GM23338 (cell line): Measurements from ENCODE around the gene NLRP1. TPM values are rescaled to one million over a fixed set of nuclear protein-coding genes. Genes with fewer than 3 reads are reported as not detected.

ENCODE experiments used
- ATAC-seq: fragments of 200-7000 bp; cut with Tn5 transposase; 3 replicates; pipeline ENCODE4 v1.9.1; 2020
- DNase-seq: peaks from one replicate; pipeline ENCODE4 v3.0.0-alpha.2; 2015; ENCODE audit warnings: low spot score
- H2AFZ ChIP-seq: fragments of 200-600 bp; sonication (generic); 2 replicates; pipeline ENCODE4 v1.8.0; 2016; ENCODE audit warnings: antibody characterized with exemption, mild to moderate bottlenecking, moderate library complexity
- H3F3A ChIP-seq: fragments of 200-600 bp; sonication (generic); replicated peaks from 2 replicates; pipeline ENCODE4 v1.8.0; 2017; ENCODE audit warnings: antibody characterized with exemption, mixed run types, low read depth
- H3K27ac ChIP-seq: fragments of 200-600 bp; sonication (generic); 2 replicates; pipeline ENCODE4 v1.6.1; 2016; ENCODE audit warnings: low read depth
- H3K27me3 ChIP-seq: fragments of 200-600 bp; sonication (generic); 2 replicates; pipeline ENCODE4 v1.8.0; 2016; ENCODE audit warnings: mild to moderate bottlenecking, mixed run types, moderate library complexity; ENCODE audit not compliant: insufficient read depth
- H3K36me3 ChIP-seq: fragments of 200-600 bp; sonication (generic); 2 replicates; pipeline ENCODE4 v1.8.0; 2016; ENCODE audit warnings: mild to moderate bottlenecking; ENCODE audit not compliant: insufficient read depth
- H3K4me1 ChIP-seq: fragments of 200-600 bp; sonication (generic); 2 replicates; pipeline ENCODE4 v1.8.0; 2016; ENCODE audit warnings: mild to moderate bottlenecking, moderate library complexity; ENCODE audit not compliant: insufficient read depth
- H3K4me2 ChIP-seq: fragments of 200-600 bp; sonication (generic); 2 replicates; pipeline ENCODE4 v1.7.1; 2017; ENCODE audit warnings: mixed run types
- H3K4me3 ChIP-seq: fragments of 200-600 bp; sonication (generic); 2 replicates; pipeline ENCODE4 v1.6.1; 2016; ENCODE audit warnings: mixed run types
- H3K79me2 ChIP-seq: fragments of 200-600 bp; sonication (generic); replicated peaks from 2 replicates; pipeline ENCODE4 v1.8.0; 2017; ENCODE audit warnings: mild to moderate bottlenecking; ENCODE audit not compliant: insufficient read depth
- H3K9me2 ChIP-seq: fragments of 200-600 bp; sonication (generic); 2 replicates; pipeline ENCODE4 v1.8.0; 2017; ENCODE audit not compliant: insufficient read depth
- H4K20me1 ChIP-seq: fragments of 200-600 bp; sonication (generic); replicated peaks from 2 replicates; pipeline ENCODE4 v1.8.0; 2017; ENCODE audit warnings: mild to moderate bottlenecking; ENCODE audit not compliant: insufficient read depth
- H3K27ac Mint-ChIP-seq: 2 replicates; pipeline ENCODE4 v1.8.0; 2020; ENCODE audit warnings: inconsistent platforms, mild to moderate bottlenecking, moderate library complexity, mixed read lengths
- H3K27me3 Mint-ChIP-seq: 3 replicates; pipeline ENCODE4 v1.8.0; 2022; ENCODE audit warnings: low read depth, mild to moderate bottlenecking, moderate library complexity, mixed read lengths, inconsistent platforms; ENCODE audit not compliant: insufficient read depth, poor library complexity
- H3K36me3 Mint-ChIP-seq: 3 replicates; pipeline ENCODE4 v1.8.0; 2021; ENCODE audit warnings: low read depth, mild to moderate bottlenecking, inconsistent platforms, moderate library complexity, mixed read lengths
- H3K4me1 Mint-ChIP-seq: 3 replicates; pipeline ENCODE4 v1.8.0; 2020; ENCODE audit warnings: mild to moderate bottlenecking, inconsistent platforms, mixed read lengths
- H3K4me3 Mint-ChIP-seq: 3 replicates; pipeline ENCODE4 v1.8.0; 2021; ENCODE audit warnings: moderate library complexity, mild to moderate bottlenecking, inconsistent platforms, mixed read lengths
- H3K9me3 Mint-ChIP-seq: 3 replicates; pipeline ENCODE4 v1.8.0; 2020; ENCODE audit warnings: moderate library complexity, mild to moderate bottlenecking, inconsistent platforms, mixed read lengths
- CREB1 ChIP-seq: fragments of 250-450 bp; sonication (Bioruptor Pico); IDR thresholded peaks from 2 replicates; pipeline ENCODE4 v1.5.0; 2020; ENCODE audit warnings: low read depth, mild to moderate bottlenecking, moderate library complexity
- EZH2 ChIP-seq: fragments of 200-600 bp; sonication (generic); IDR thresholded peaks from one replicate; pipeline ENCODE4 v1.8.0; 2017; ENCODE audit warnings: antibody characterized with exemption, mild to moderate bottlenecking, low read depth; ENCODE audit not compliant: unreplicated experiment
- EZH2phosphoT487 ChIP-seq: fragments of 200-600 bp; sonication (generic); IDR thresholded peaks from one replicate; pipeline ENCODE4 v1.8.1; 2018; ENCODE audit warnings: antibody characterized with exemption; ENCODE audit not compliant: unreplicated experiment
- JUNB ChIP-seq: IDR thresholded peaks from one replicate; pipeline ENCODE4 v1.6.1; 2016; ENCODE audit warnings: antibody characterized with exemption; ENCODE audit not compliant: unreplicated experiment
- NANOG ChIP-seq: IDR thresholded peaks from 2 replicates; pipeline ENCODE4 v1.6.1; 2016; ENCODE audit warnings: antibody characterized with exemption, borderline replicate concordance
- POLR2AphosphoS5 ChIP-seq: IDR thresholded peaks from 2 replicates; pipeline ENCODE4 v1.6.1; 2016; ENCODE audit warnings: antibody characterized with exemption, low read depth
- STAT1 ChIP-seq: IDR thresholded peaks from one replicate; pipeline ENCODE4 v1.6.1; 2016; ENCODE audit warnings: antibody characterized with exemption; ENCODE audit not compliant: unreplicated experiment
- ZNF114 ChIP-seq: fragments of 250-450 bp; sonication (Bioruptor Pico); IDR thresholded peaks from 2 replicates; pipeline ENCODE4 v1.5.0; 2020; ENCODE audit warnings: mild to moderate bottlenecking, moderate library complexity
- ZNF331 ChIP-seq: fragments of 250-450 bp; sonication (Bioruptor Pico); IDR thresholded peaks from 2 replicates; pipeline ENCODE4 v1.5.0; 2020; ENCODE audit warnings: low read depth, mild to moderate bottlenecking, moderate library complexity
- polyA plus RNA-seq: library from polyadenylated mRNA; unstranded; fragments of >200 nt; fragmentation: Nextera tagmentation; extraction: Ambion mirVana; gene quantifications from 2 replicates; pipeline ENCODE4 v1.2.1, GENCODE V29; 2016
- total RNA-seq: library from RNA; depleted of rRNA; stranded (reverse); fragments of >200 nt; shearing (Covaris generic); gene quantifications from 2 replicates; pipeline ENCODE4 v1.2.3, GENCODE V29; 2014
- TF ChIP-seq, protein P1 (sequence below), 2 experiments: fragments of 200-600 bp in 1 of 2; sonication (generic) in 1 of 2; conservative IDR thresholded peaks; 2 replicates each; pipeline versions ENCODE4 v1.5.1 to v1.6.1; 2016 to 2017; ENCODE audit warnings: antibody characterized with exemption in 2 of 2, low read depth in 2 of 2, mild to moderate bottlenecking in 2 of 2, moderate library complexity in 1 of 2
- TF ChIP-seq, protein P2 (sequence below): IDR thresholded peaks from one replicate; pipeline ENCODE4 v1.6.1; 2018; ENCODE audit warnings: antibody characterized with exemption; ENCODE audit not compliant: unreplicated experiment
- TF ChIP-seq, protein P3 (sequence below): IDR thresholded peaks from 2 replicates; pipeline ENCODE4 v1.6.1; 2016; ENCODE audit warnings: antibody characterized with exemption
- TF ChIP-seq, protein P4 (sequence below): fragments of 250-450 bp; sonication (Bioruptor Pico); IDR thresholded peaks from 2 replicates; pipeline ENCODE4 v1.5.0; 2020; ENCODE audit warnings: mild to moderate bottlenecking, moderate library complexity

Gene NLRP1
- total and polyA plus RNA-seq, 2 experiments from 2014 or later = 7.6 to 16.2 TPM

DNA sequence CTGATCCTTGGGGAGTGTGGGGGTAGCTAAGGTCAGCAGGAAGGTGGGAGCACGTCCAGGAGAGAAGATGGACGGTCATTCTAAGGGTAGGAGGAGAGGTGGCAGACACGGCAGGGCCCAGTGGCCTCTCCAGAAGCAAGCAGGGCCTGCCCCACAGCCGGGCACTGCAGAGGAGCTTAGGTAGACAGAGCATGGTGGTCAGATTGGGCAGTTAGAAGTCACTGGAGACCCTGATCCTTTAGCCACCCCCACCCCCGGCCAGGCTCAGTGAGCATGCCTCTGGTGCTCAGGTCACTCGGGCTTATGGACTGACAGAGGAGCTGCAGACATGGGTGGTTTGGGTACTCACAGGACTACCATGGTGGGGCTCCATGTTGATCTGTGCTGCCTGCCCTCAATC, 26.3 kb downstream of the NLRP1 start:
- H3K27ac Mint-ChIP-seq = no peak overlapping the region
- no peak overlapping the region for H3K27ac ChIP-seq
- no peaks in the 10 kb centered on the region for H3K79me2 ChIP-seq
- H3K4me3 Mint-ChIP-seq = no peak overlapping the region
- no peaks in the 10 kb centered on the region; the same call in 2 of the 3 replicates for H3K4me1 Mint-ChIP-seq
- H3K9me3 Mint-ChIP-seq = no peaks in the 10 kb centered on the region
- no peak for ATAC-seq
- no peaks in the 10 kb centered on the region for H3K27me3 ChIP-seq
- H2AFZ ChIP-seq = no peak overlapping the region
- no peak for DNase-seq
- peaks cover 10% of the 10 kb centered on the region for H3K27me3 Mint-ChIP-seq
- no peaks in the 10 kb centered on the region for H3K4me1 ChIP-seq
- H3K36me3 ChIP-seq = no peaks in the 10 kb centered on the region
- no peaks in the 10 kb centered on the region for H3F3A ChIP-seq
- H3K9me2 ChIP-seq = 0 out of 2 replicates have a peak, but pooled peaks cover 3% of the 10 kb centered on the region
- H4K20me1 ChIP-seq = no peaks in the 10 kb centered on the region
- no peak overlapping the region for H3K4me2 ChIP-seq
- H3K4me3 ChIP-seq = no peak overlapping the region
- H3K36me3 Mint-ChIP-seq = no peaks in the 10 kb centered on the region
- no peak for TF ChIP-seq ZNF331 (CRISPR knock-in tag)
- no peak for TF ChIP-seq EZH2phosphoT487
- TF ChIP-seq, protein P1, sequence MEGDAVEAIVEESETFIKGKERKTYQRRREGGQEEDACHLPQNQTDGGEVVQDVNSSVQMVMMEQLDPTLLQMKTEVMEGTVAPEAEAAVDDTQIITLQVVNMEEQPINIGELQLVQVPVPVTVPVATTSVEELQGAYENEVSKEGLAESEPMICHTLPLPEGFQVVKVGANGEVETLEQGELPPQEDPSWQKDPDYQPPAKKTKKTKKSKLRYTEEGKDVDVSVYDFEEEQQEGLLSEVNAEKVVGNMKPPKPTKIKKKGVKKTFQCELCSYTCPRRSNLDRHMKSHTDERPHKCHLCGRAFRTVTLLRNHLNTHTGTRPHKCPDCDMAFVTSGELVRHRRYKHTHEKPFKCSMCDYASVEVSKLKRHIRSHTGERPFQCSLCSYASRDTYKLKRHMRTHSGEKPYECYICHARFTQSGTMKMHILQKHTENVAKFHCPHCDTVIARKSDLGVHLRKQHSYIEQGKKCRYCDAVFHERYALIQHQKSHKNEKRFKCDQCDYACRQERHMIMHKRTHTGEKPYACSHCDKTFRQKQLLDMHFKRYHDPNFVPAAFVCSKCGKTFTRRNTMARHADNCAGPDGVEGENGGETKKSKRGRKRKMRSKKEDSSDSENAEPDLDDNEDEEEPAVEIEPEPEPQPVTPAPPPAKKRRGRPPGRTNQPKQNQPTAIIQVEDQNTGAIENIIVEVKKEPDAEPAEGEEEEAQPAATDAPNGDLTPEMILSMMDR (conservative IDR thresholded peaks at IDR 0.05; ENCODE audit: low read depth in 2 of 2) = no peak
- TF ChIP-seq, protein P2, sequence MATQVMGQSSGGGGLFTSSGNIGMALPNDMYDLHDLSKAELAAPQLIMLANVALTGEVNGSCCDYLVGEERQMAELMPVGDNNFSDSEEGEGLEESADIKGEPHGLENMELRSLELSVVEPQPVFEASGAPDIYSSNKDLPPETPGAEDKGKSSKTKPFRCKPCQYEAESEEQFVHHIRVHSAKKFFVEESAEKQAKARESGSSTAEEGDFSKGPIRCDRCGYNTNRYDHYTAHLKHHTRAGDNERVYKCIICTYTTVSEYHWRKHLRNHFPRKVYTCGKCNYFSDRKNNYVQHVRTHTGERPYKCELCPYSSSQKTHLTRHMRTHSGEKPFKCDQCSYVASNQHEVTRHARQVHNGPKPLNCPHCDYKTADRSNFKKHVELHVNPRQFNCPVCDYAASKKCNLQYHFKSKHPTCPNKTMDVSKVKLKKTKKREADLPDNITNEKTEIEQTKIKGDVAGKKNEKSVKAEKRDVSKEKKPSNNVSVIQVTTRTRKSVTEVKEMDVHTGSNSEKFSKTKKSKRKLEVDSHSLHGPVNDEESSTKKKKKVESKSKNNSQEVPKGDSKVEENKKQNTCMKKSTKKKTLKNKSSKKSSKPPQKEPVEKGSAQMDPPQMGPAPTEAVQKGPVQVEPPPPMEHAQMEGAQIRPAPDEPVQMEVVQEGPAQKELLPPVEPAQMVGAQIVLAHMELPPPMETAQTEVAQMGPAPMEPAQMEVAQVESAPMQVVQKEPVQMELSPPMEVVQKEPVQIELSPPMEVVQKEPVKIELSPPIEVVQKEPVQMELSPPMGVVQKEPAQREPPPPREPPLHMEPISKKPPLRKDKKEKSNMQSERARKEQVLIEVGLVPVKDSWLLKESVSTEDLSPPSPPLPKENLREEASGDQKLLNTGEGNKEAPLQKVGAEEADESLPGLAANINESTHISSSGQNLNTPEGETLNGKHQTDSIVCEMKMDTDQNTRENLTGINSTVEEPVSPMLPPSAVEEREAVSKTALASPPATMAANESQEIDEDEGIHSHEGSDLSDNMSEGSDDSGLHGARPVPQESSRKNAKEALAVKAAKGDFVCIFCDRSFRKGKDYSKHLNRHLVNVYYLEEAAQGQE = no peak
- no peak for TF ChIP-seq POLR2AphosphoS5
- TF ChIP-seq, protein P3, sequence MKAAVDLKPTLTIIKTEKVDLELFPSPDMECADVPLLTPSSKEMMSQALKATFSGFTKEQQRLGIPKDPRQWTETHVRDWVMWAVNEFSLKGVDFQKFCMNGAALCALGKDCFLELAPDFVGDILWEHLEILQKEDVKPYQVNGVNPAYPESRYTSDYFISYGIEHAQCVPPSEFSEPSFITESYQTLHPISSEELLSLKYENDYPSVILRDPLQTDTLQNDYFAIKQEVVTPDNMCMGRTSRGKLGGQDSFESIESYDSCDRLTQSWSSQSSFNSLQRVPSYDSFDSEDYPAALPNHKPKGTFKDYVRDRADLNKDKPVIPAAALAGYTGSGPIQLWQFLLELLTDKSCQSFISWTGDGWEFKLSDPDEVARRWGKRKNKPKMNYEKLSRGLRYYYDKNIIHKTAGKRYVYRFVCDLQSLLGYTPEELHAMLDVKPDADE = no peak
- TF ChIP-seq JUNB = no peak
- no peak for TF ChIP-seq CREB1 (CRISPR knock-in tag)
- no peak for TF ChIP-seq NANOG
- TF ChIP-seq STAT1 = no peak
- TF ChIP-seq EZH2 = no peak
- TF ChIP-seq, protein P4, sequence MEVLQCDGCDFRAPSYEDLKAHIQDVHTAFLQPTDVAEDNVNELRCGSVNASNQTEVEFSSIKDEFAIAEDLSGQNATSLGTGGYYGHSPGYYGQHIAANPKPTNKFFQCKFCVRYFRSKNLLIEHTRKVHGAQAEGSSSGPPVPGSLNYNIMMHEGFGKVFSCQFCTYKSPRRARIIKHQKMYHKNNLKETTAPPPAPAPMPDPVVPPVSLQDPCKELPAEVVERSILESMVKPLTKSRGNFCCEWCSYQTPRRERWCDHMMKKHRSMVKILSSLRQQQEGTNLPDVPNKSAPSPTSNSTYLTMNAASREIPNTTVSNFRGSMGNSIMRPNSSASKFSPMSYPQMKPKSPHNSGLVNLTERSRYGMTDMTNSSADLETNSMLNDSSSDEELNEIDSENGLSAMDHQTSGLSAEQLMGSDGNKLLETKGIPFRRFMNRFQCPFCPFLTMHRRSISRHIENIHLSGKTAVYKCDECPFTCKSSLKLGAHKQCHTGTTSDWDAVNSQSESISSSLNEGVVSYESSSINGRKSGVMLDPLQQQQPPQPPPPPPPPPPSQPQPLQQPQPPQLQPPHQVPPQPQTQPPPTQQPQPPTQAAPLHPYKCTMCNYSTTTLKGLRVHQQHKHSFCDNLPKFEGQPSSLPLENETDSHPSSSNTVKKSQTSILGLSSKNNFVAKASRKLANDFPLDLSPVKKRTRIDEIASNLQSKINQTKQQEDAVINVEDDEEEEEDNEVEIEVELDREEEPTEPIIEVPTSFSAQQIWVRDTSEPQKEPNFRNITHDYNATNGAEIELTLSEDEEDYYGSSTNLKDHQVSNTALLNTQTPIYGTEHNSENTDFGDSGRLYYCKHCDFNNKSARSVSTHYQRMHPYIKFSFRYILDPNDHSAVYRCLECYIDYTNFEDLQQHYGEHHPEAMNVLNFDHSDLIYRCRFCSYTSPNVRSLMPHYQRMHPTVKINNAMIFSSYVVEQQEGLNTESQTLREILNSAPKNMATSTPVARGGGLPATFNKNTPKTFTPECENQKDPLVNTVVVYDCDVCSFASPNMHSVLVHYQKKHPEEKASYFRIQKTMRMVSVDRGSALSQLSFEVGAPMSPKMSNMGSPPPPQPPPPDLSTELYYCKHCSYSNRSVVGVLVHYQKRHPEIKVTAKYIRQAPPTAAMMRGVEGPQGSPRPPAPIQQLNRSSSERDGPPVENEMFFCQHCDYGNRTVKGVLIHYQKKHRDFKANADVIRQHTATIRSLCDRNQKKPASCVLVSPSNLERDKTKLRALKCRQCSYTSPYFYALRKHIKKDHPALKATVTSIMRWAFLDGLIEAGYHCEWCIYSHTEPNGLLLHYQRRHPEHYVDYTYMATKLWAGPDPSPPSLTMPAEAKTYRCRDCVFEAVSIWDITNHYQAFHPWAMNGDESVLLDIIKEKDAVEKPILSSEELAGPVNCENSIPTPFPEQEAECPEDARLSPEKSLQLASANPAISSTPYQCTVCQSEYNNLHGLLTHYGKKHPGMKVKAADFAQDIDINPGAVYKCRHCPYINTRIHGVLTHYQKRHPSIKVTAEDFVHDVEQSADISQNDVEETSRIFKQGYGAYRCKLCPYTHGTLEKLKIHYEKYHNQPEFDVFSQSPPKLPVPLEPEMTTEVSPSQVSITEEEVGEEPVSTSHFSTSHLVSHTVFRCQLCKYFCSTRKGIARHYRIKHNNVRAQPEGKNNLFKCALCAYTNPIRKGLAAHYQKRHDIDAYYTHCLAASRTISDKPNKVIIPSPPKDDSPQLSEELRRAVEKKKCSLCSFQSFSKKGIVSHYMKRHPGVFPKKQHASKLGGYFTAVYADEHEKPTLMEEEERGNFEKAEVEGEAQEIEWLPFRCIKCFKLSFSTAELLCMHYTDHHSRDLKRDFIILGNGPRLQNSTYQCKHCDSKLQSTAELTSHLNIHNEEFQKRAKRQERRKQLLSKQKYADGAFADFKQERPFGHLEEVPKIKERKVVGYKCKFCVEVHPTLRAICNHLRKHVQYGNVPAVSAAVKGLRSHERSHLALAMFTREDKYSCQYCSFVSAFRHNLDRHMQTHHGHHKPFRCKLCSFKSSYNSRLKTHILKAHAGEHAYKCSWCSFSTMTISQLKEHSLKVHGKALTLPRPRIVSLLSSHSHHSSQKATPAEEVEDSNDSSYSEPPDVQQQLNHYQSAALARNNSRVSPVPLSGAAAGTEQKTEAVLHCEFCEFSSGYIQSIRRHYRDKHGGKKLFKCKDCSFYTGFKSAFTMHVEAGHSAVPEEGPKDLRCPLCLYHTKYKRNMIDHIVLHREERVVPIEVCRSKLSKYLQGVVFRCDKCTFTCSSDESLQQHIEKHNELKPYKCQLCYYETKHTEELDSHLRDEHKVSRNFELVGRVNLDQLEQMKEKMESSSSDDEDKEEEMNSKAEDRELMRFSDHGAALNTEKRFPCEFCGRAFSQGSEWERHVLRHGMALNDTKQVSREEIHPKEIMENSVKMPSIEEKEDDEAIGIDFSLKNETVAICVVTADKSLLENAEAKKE (CRISPR knock-in tag) = no peak
- no peak for TF ChIP-seq ZNF114 (CRISPR knock-in tag)
